HEK293 (cell line): ENCODE measurements around the gene COL7A1.

Experiments used
- CTCF ChIP-seq: fragments of 450-650 bp; formaldehyde crosslinking; IDR thresholded peaks from 2 replicates; pipeline ENCODE4 v1.5.1; 2016; ENCODE audit warnings: missing biosample characterization, missing genetic modification characterization
- HOXC10 ChIP-seq: sonication (generic); formaldehyde crosslinking; IDR thresholded peaks from 2 replicates; pipeline ENCODE4 v1.8.1; 2023; ENCODE audit warnings: mild to moderate bottlenecking, missing genetic modification reagents
- KLF1 ChIP-seq: fragments of 450-650 bp; formaldehyde crosslinking; IDR thresholded peaks from 2 replicates; pipeline ENCODE4 v1.5.1; 2016; ENCODE audit warnings: missing biosample characterization, missing genetic modification characterization
- ZNF184 ChIP-seq: fragments of 450-650 bp; IDR thresholded peaks from 2 replicates; pipeline ENCODE4 v1.5.1; 2018; ENCODE audit warnings: missing biosample characterization, mild to moderate bottlenecking, missing genetic modification characterization
- ZNF19 ChIP-seq: fragments of 450-650 bp; formaldehyde crosslinking; IDR thresholded peaks from 2 replicates; pipeline ENCODE4; 2016; ENCODE audit warnings: missing biosample characterization, missing genetic modification characterization, low read depth
- ZNF239 ChIP-seq: fragments of 450-650 bp; formaldehyde crosslinking; IDR thresholded peaks from 2 replicates; pipeline ENCODE4 v1.5.1; 2016; ENCODE audit warnings: missing biosample characterization, missing genetic modification characterization
- ZNF248 ChIP-seq: fragments of 450-650 bp; formaldehyde crosslinking; IDR thresholded peaks from 2 replicates; pipeline ENCODE4 v1.5.1; 2017; ENCODE audit warnings: missing biosample characterization, missing genetic modification characterization
- ZNF274 ChIP-seq, 2 experiments: fragments of 200-500 bp in 1 of 2; fragments of 450-650 bp in 1 of 2; sonication (Bioruptor generic) in 1 of 2; formaldehyde crosslinking in 1 of 2; IDR thresholded peaks; 2 replicates each; pipeline versions ENCODE4 v1.5.1 to v1.6.1; 2014 to 2016; ENCODE audit warnings: borderline replicate concordance in 1 of 2, inconsistent platforms in 1 of 2, low read length in 1 of 2, missing biosample characterization in 1 of 2, missing genetic modification characterization in 1 of 2
- ZNF350 ChIP-seq: fragments of 450-650 bp; formaldehyde crosslinking; IDR thresholded peaks from 2 replicates; pipeline ENCODE4 v1.5.0; 2017; ENCODE audit warnings: missing biosample characterization, mild to moderate bottlenecking, missing genetic modification characterization
- ZNF558 ChIP-seq: fragments of 450-650 bp; formaldehyde crosslinking; IDR thresholded peaks from 2 replicates; pipeline ENCODE4 v1.5.1; 2016; ENCODE audit warnings: missing biosample characterization, missing genetic modification characterization
- ZNF677 ChIP-seq: fragments of 450-650 bp; IDR thresholded peaks from 2 replicates; pipeline ENCODE4 v1.5.0; 2018; ENCODE audit warnings: missing biosample characterization, mild to moderate bottlenecking, missing genetic modification characterization, moderate library complexity
- ZNF692 ChIP-seq: fragments of 450-650 bp; formaldehyde crosslinking; IDR thresholded peaks from 2 replicates; pipeline ENCODE4 v1.5.1; 2016; ENCODE audit warnings: missing biosample characterization, missing genetic modification characterization
- ZNF704 ChIP-seq: fragments of 450-650 bp; formaldehyde crosslinking; IDR thresholded peaks from 2 replicates; pipeline ENCODE4 v1.5.1; 2016; ENCODE audit warnings: missing biosample characterization, missing genetic modification characterization

GRCh38 chr3:48594417-48595049, 596 bp downstream of the COL7A1 start:
- TF ChIP-seq ZNF704 (tag by site-specific recombination) (no peak), ZNF350 (no peak), KLF1 (no peak), CTCF (tag by site-specific recombination) (no peak), ZNF184 (no peak), ZNF677 (no peak), ZNF239 (tag by site-specific recombination) (no peak), ZNF274 (IDR thresholded peaks at IDR 0.05; ENCODE audit: low read length) (no peak), ZNF274 (tag by site-specific recombination; IDR thresholded peaks at IDR 0.05; ENCODE audit: borderline replicate concordance) (no peak), HOXC10 (no peak), ZNF558 (tag by site-specific recombination) (no peak), ZNF692 (tag by site-specific recombination) (no peak), ZNF19 (no peak), ZNF248 (tag by site-specific recombination) (no peak)
